Measurements from ENCODE around the gene LTC4S.

GRCh38 chr5:179821298-179822058 lies 27.7 kb downstream of the LTC4S start:
- TF ChIP-seq POLR2A (IDR thresholded peaks at IDR 0.05) = peak in 2 of 4 donors; percentile 21 to 82
- TF ChIP-seq, protein P1, sequence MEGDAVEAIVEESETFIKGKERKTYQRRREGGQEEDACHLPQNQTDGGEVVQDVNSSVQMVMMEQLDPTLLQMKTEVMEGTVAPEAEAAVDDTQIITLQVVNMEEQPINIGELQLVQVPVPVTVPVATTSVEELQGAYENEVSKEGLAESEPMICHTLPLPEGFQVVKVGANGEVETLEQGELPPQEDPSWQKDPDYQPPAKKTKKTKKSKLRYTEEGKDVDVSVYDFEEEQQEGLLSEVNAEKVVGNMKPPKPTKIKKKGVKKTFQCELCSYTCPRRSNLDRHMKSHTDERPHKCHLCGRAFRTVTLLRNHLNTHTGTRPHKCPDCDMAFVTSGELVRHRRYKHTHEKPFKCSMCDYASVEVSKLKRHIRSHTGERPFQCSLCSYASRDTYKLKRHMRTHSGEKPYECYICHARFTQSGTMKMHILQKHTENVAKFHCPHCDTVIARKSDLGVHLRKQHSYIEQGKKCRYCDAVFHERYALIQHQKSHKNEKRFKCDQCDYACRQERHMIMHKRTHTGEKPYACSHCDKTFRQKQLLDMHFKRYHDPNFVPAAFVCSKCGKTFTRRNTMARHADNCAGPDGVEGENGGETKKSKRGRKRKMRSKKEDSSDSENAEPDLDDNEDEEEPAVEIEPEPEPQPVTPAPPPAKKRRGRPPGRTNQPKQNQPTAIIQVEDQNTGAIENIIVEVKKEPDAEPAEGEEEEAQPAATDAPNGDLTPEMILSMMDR (IDR thresholded peaks at IDR 0.05) = peak in 2 of 7 experiments; percentile 6 to 8

Measured in stomach (tissue), 4 donors.